Trophoblast cell (in vitro differentiated cells and primary cell): ENCODE data around the gene AP4M1.
A peak's percentile ranks its signal among the peaks of the same experiment; 100 is the strongest.

Experiments
- DNase-seq, 2 donors: peaks; one replicate each; pipeline ENCODE4 v3.0.0-alpha.2; 2016
- H2AFZ ChIP-seq: 2 replicates; pipeline ENCODE4 v1.6.1; 2013; ENCODE audit warnings: low read length, moderate library complexity, mild to moderate bottlenecking; ENCODE audit not compliant: insufficient read depth, poor library complexity
- H2AK5ac ChIP-seq: 2 replicates; pipeline ENCODE4 v1.6.1; 2013; ENCODE audit warnings: mild to moderate bottlenecking, low read length
- H2BK120ac ChIP-seq: 2 replicates; pipeline ENCODE4 v1.6.1; 2013; ENCODE audit warnings: low read length, mild to moderate bottlenecking, moderate library complexity; ENCODE audit not compliant: insufficient read depth, poor library complexity
- H2BK12ac ChIP-seq: 2 replicates; pipeline ENCODE4 v1.6.1; 2013; ENCODE audit warnings: mild to moderate bottlenecking, low read length, moderate library complexity
- H2BK5ac ChIP-seq: 2 replicates; pipeline ENCODE4 v1.6.1; 2013; ENCODE audit warnings: low read length, low read depth, moderate library complexity, mild to moderate bottlenecking; ENCODE audit not compliant: poor library complexity
- H3K14ac ChIP-seq: 2 replicates; pipeline ENCODE4 v1.6.1; 2013; ENCODE audit warnings: mild to moderate bottlenecking, low read length
- H3K18ac ChIP-seq: 2 replicates; pipeline ENCODE4 v1.6.1; 2013; ENCODE audit warnings: mild to moderate bottlenecking, low read length
- H3K23ac ChIP-seq: 2 replicates; pipeline ENCODE4 v1.6.1; 2013; ENCODE audit warnings: low read length
- H3K27ac ChIP-seq: 2 replicates; pipeline ENCODE4 v1.5.1; 2013; ENCODE audit warnings: low read depth, mild to moderate bottlenecking, inconsistent platforms, low read length, moderate library complexity
- H3K27me3 ChIP-seq: 2 replicates; pipeline ENCODE4 v1.6.1; 2013; ENCODE audit warnings: inconsistent platforms, mild to moderate bottlenecking, low read length, moderate library complexity; ENCODE audit not compliant: insufficient read depth
- H3K36me3 ChIP-seq, 2 experiments: 1 replicate in 1 of 2; 2 replicates in 1 of 2; pipeline ENCODE4 v1.6.1; 2013; ENCODE audit warnings: low read length in 2 of 2, mild to moderate bottlenecking in 2 of 2, moderate library complexity in 1 of 2; ENCODE audit not compliant: insufficient read depth in 2 of 2, control insufficient read depth in 1 of 2
- H3K4ac ChIP-seq: 2 replicates; pipeline ENCODE4 v1.6.1; 2013; ENCODE audit warnings: low read depth, mild to moderate bottlenecking, low read length, moderate library complexity
- H3K4me1 ChIP-seq, 2 experiments: 1 replicate in 1 of 2; 2 replicates in 1 of 2; pipeline ENCODE4 v1.6.1; 2013; ENCODE audit warnings: low read length in 2 of 2, mild to moderate bottlenecking in 2 of 2, moderate library complexity in 1 of 2; ENCODE audit not compliant: insufficient read depth in 2 of 2, control insufficient read depth in 1 of 2
- H3K4me2 ChIP-seq: 2 replicates; pipeline ENCODE4 v1.6.1; 2013; ENCODE audit warnings: inconsistent platforms, mild to moderate bottlenecking, low read length, moderate library complexity
- H3K4me3 ChIP-seq: 2 replicates; pipeline ENCODE4 v1.5.1; 2013; ENCODE audit warnings: mild to moderate bottlenecking, low read depth, low read length, inconsistent platforms
- H3K79me1 ChIP-seq: one replicate; pipeline ENCODE4 v1.6.1; 2013; ENCODE audit warnings: low read length
- H3K79me2 ChIP-seq: 2 replicates; pipeline ENCODE4 v1.6.1; 2013; ENCODE audit warnings: low read length, mild to moderate bottlenecking; ENCODE audit not compliant: control insufficient read depth, insufficient read depth, poor library complexity
- H3K9ac ChIP-seq: 2 replicates; pipeline ENCODE4 v1.6.1; 2013; ENCODE audit warnings: mild to moderate bottlenecking, low read length
- H3K9me3 ChIP-seq: 2 replicates; pipeline ENCODE4 v1.6.1; 2013; ENCODE audit warnings: low read depth, mild to moderate bottlenecking, control low read depth, inconsistent platforms, low read length; ENCODE audit not compliant: insufficient read depth
- H4K12ac ChIP-seq: 2 replicates; pipeline ENCODE4 v1.6.1; 2013; ENCODE audit warnings: low read depth, mild to moderate bottlenecking, low read length, moderate library complexity
- H4K8ac ChIP-seq: 2 replicates; pipeline ENCODE4 v1.6.1; 2013; ENCODE audit warnings: low read depth, mild to moderate bottlenecking, low read length, moderate library complexity
- H4K91ac ChIP-seq: one replicate; pipeline ENCODE4 v1.6.1; 2013; ENCODE audit warnings: low read depth, mild to moderate bottlenecking, low read length, moderate library complexity
- WGBS: extraction: QIAGEN DNeasy Blood & Tissue Kit; methylation state at CpG from one replicate; pipeline ENCODE4 v1.1.7; 2013; ENCODE audit warnings: missing lambda C conversion rate; ENCODE audit not compliant: insufficient read length, insufficient coverage; ENCODE audit errors: extremely low coverage; 5-methylcytosine and 5-hydroxymethylcytosine counted together

AP4M1 gene

DNA sequence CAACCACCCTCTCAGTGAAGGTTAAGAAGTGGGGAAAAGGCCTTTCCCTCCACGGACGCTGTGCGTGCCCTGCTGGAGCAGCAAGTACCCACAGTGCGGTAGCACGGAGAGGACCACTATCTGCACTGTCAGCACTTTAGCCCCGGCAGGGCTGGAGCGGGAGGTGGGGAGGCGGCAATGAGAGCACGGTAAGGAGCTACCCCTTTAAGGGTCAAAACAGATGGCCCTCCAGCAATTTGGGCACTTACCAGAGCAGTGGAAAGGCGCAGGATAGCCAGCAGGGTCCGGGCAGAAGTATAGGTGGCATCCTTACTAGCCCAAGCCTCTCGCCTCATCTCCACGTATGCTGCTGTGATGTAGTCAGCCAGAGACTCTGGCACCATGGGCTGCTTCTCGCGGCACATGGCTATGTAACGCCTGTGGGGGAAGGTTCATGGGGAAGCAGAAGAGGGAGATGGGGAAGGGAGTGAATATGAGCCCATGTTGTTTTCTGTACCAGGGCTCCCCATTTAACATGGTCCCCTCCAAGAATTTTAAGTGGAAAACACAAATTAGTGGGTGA is 7.4 kb upstream of the AP4M1 start:
- no peak overlapping the region for H2BK12ac ChIP-seq

DNA sequence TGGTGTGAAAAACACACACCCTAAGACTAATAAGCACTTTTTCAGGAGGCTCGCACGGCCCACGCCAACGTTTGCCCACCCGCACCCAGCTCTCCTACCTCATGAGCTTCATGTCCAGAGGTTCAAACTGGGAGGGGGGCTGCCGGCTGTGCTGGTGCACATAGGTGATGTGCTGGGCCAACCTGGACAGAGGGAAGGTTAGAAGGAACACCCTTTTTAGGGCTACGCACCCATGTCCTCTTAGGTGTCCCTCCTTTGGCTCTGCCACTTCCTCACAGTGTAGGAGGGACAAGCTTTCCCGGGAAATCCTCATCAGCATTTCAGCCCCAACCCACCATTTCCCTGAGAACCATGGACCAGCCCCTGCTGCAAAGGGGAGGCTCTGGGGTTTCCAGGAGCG is 6.2 kb upstream of the AP4M1 start:
- no peak overlapping the region for H3K27ac ChIP-seq
- H2AFZ ChIP-seq, result no peak overlapping the region
- peaks cover 80 to 92% of the 10 kb centered on the region in 2 experiments for H3K36me3 ChIP-seq
- no peak overlapping the region for H3K18ac ChIP-seq
- no peak overlapping the region for H4K12ac ChIP-seq
- no peak overlapping the region for H4K8ac ChIP-seq
- H3K4ac ChIP-seq, result no peak overlapping the region
- peaks cover 2% of the 10 kb centered on the region for H3K79me1 ChIP-seq
- no peak overlapping the region for H4K91ac ChIP-seq
- no peak overlapping the region for H2AK5ac ChIP-seq
- no peaks in the 10 kb centered on the region for H3K27me3 ChIP-seq
- DNase-seq, result no peak
- H3K14ac ChIP-seq, result no peak overlapping the region
- H3K9me3 ChIP-seq, result no peaks in the 10 kb centered on the region
- no peak overlapping the region for H2BK5ac ChIP-seq
- no peak overlapping the region for H3K4me2 ChIP-seq
- no peak overlapping the region for H3K23ac ChIP-seq
- H3K4me1 ChIP-seq, result peaks cover 3 to 4% of the 10 kb centered on the region in 2 experiments
- H3K79me2 ChIP-seq, result peaks cover 5% of the 10 kb centered on the region
- no peak overlapping the region for H2BK120ac ChIP-seq
- no peak overlapping the region for H3K9ac ChIP-seq
- no CpG with 5 or more reads among the region's 9 CpGs for WGBS
- H3K4me3 ChIP-seq, result no peak overlapping the region
- no peak overlapping the region for H2BK12ac ChIP-seq

More for the DNA sequence above, 7.4 kb upstream of the AP4M1 start:
- H3K4me2 ChIP-seq, result no peak overlapping the region
- peaks cover 2% of the 10 kb centered on the region for H3K79me1 ChIP-seq
- no peak overlapping the region for H3K27ac ChIP-seq
- no peak overlapping the region for H3K18ac ChIP-seq
- H3K9me3 ChIP-seq, result no peaks in the 10 kb centered on the region
- H3K79me2 ChIP-seq, result peaks cover 2% of the 10 kb centered on the region
- no peak overlapping the region for H3K9ac ChIP-seq
- no peak overlapping the region for H4K8ac ChIP-seq
- H3K36me3 ChIP-seq, result peaks cover 73 to 85% of the 10 kb centered on the region in 2 experiments
- no peak overlapping the region for H4K91ac ChIP-seq
- no peak overlapping the region for H2BK120ac ChIP-seq
- no CpG with 5 or more reads among the region's 16 CpGs for WGBS
- H3K14ac ChIP-seq, result no peak overlapping the region
- H3K4me3 ChIP-seq, result no peak overlapping the region
- no peak overlapping the region for H2AK5ac ChIP-seq
- H4K12ac ChIP-seq, result no peak overlapping the region
- H3K27me3 ChIP-seq, result no peaks in the 10 kb centered on the region
- no peak overlapping the region for H2BK5ac ChIP-seq
- DNase-seq, result no peak
- no peak overlapping the region for H2AFZ ChIP-seq
- H3K23ac ChIP-seq, result no peak overlapping the region
- H3K4me1 ChIP-seq, result peaks cover 0 to 4% of the 10 kb centered on the region in 2 experiments
- H3K4ac ChIP-seq, result no peak overlapping the region

GRCh38 chr7:100095704-100096103 is 5.7 kb upstream of the AP4M1 start:
- DNase-seq, result no peak
- H4K91ac ChIP-seq, result no peak overlapping the region
- no CpG with 5 or more reads among the region's 17 CpGs for WGBS
- no peak overlapping the region for H3K9ac ChIP-seq
- H3K27ac ChIP-seq, result no peak overlapping the region
- H3K23ac ChIP-seq, result no peak overlapping the region
- no peaks in the 10 kb centered on the region for H3K9me3 ChIP-seq
- no peak overlapping the region for H4K8ac ChIP-seq
- H3K18ac ChIP-seq, result no peak overlapping the region
- H2AK5ac ChIP-seq, result no peak overlapping the region
- H3K79me2 ChIP-seq, result peaks cover 7% of the 10 kb centered on the region
- H4K12ac ChIP-seq, result no peak overlapping the region
- no peak overlapping the region for H2BK120ac ChIP-seq
- no peak overlapping the region for H3K4me2 ChIP-seq
- no peak overlapping the region for H2AFZ ChIP-seq
- no peak overlapping the region for H3K4ac ChIP-seq
- no peak overlapping the region for H3K14ac ChIP-seq
- H2BK5ac ChIP-seq, result no peak overlapping the region
- H3K36me3 ChIP-seq, result peaks cover 79 to 88% of the 10 kb centered on the region in 2 experiments
- H3K4me1 ChIP-seq, result peaks cover 3 to 4% of the 10 kb centered on the region in 2 experiments
- no peaks in the 10 kb centered on the region for H3K27me3 ChIP-seq
- no peak overlapping the region for H3K4me3 ChIP-seq
- H3K79me1 ChIP-seq, result peaks cover 2% of the 10 kb centered on the region
- no peak overlapping the region for H2BK12ac ChIP-seq

DNA sequence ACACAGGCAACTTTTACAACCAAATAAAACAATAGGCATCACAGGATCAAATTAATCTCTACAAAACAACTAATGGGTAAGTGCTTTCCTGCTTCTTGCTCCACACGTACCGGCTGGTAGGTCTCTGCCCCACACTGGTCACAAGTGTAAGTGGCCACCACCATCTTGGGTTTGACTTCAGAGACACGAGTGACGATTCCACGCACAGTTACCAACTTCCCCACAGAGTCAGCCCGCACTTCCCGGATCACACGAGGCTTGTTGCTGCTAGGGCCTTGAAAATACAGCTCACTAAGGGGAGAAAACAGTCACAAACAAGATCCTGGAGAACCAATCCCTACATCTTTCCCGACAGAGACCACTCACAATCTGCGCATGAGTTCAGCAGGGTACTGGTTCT is 2.5 kb upstream of the AP4M1 start:
- Histone ChIP-seq H3K4me3 (no peak overlapping the region), H4K91ac (no peak overlapping the region)
- no CpG with 5 or more reads among the region's 10 CpGs for WGBS

More for the DNA sequence above, 2.5 kb upstream of the AP4M1 start:
- peaks cover 18% of the 10 kb centered on the region for H3K79me1 ChIP-seq
- H3K36me3 ChIP-seq, result peaks cover 51 to 57% of the 10 kb centered on the region in 2 experiments
- no peak overlapping the region for H2BK5ac ChIP-seq
- H4K12ac ChIP-seq, result peak overlapping the region; percentile 35
- H3K9ac ChIP-seq, result no peak overlapping the region
- no peak overlapping the region for H3K4me2 ChIP-seq
- no peak overlapping the region for H2BK12ac ChIP-seq
- H3K23ac ChIP-seq, result no peak overlapping the region
- no peaks in the 10 kb centered on the region for H3K9me3 ChIP-seq
- H4K8ac ChIP-seq, result no peak overlapping the region
- peaks cover 10 to 13% of the 10 kb centered on the region in 2 experiments for H3K4me1 ChIP-seq
- no peak overlapping the region for H3K27ac ChIP-seq
- no peak overlapping the region for H2AFZ ChIP-seq
- DNase-seq, result no peak
- no peak overlapping the region for H2AK5ac ChIP-seq
- H3K4ac ChIP-seq, result peak overlapping the region; percentile 12
- no peak overlapping the region for H3K14ac ChIP-seq
- H3K18ac ChIP-seq, result peak overlapping the region; percentile 34
- no peak overlapping the region for H2BK120ac ChIP-seq
- peaks cover 11% of the 10 kb centered on the region for H3K79me2 ChIP-seq
- H3K27me3 ChIP-seq, result no peaks in the 10 kb centered on the region
